ENCODE measurements around the gene COL6A2. TPM values are rescaled to one million over a fixed set of nuclear protein-coding genes. Genes with fewer than 3 reads are reported as not detected.

The COL6A2 gene
- total RNA-seq, 4 donors from 2014 or later: 942 to 1,525 (median 1,202) TPM

- DNase-seq (ENCODE audit: extremely low spot score): no peak
- no peak for TF ChIP-seq EP300 (IDR thresholded peaks at IDR 0.05)
These were observed 57.8 kb downstream of the COL6A2 start, which contains the start of gene FTCD for GRCh38 chr21:46155514-46156377. Gene FTCD, minus strand, starts transcription at chr21:46155579. Its CDS starts 56 bp downstream, at chr21:46155523.

GRCh38 chr21:46156378-46156645, 58.4 kb downstream of the COL6A2 start:
- DNase-seq (ENCODE audit: extremely low spot score): no peak
- peaks cover 0 to 13% (median 0%) of the 10 kb centered on the region in 4 donors for H3K36me3 ChIP-seq
- peaks cover 0 to 15% (median 1%) of the 10 kb centered on the region in 4 donors for H3K27me3 ChIP-seq
- no peak for TF ChIP-seq EP300 (IDR thresholded peaks at IDR 0.05)
- TF ChIP-seq CTCF (IDR thresholded peaks at IDR 0.05): no peak
- TF ChIP-seq POLR2A (IDR thresholded peaks at IDR 0.05; ENCODE audit: low read depth): no peak
- TF ChIP-seq POLR2AphosphoS5 (IDR thresholded peaks at IDR 0.05): no peak
- intact Hi-C loops (cut with DNase I): no loop called here
- no peak overlapping the region for H3K4me3 ChIP-seq
- 88% methylated on average over 7 of the region's 7 CpGs for WGBS
- H3K9me3 ChIP-seq: no peaks in the 10 kb centered on the region
- peaks cover 10 to 18% (median 14%) of the 10 kb centered on the region in 4 donors for H3K4me1 ChIP-seq
- H3K27ac ChIP-seq (replicated peaks in 1 of 4): no peak overlapping the region

More at GRCh38 chr21:46155514-46156377, 57.8 kb downstream of the COL6A2 start, which contains the start of gene FTCD:
- intact Hi-C loops (cut with DNase I): no loop called here
- peaks cover 10 to 18% (median 12%) of the 10 kb centered on the region in 4 donors for H3K4me1 ChIP-seq
- WGBS: 87% methylated on average over 17 of the region's 34 CpGs
- no peaks in the 10 kb centered on the region for H3K9me3 ChIP-seq
- H3K36me3 ChIP-seq: peaks cover 0 to 9% (median 0%) of the 10 kb centered on the region in 4 donors
- H3K27me3 ChIP-seq: peaks cover 0 to 11% (median 0%) of the 10 kb centered on the region in 4 donors
- no peak within 1 kb of the TSS for H3K27ac ChIP-seq (replicated peaks in 1 of 4)
- H3K4me3 ChIP-seq: no peak within 1 kb of the TSS

GRCh38 chr21:46156678-46157077, 58.8 kb downstream of the COL6A2 start:
- Histone ChIP-seq H3K27me3 (peaks cover 0 to 19% (median 2%) of the 10 kb centered on the region in 4 donors), H3K4me1 (peaks cover 10 to 18% (median 16%) of the 10 kb centered on the region in 4 donors), H3K36me3 (peaks cover 0 to 16% (median 0%) of the 10 kb centered on the region in 4 donors), H3K9me3 (no peaks in the 10 kb centered on the region), H3K4me3 (no peak overlapping the region), H3K27ac (replicated peaks in 1 of 4) (no peak overlapping the region)
- intact Hi-C loops (cut with DNase I): no loop called here
- WGBS: 87% methylated on average over 10 of the region's 10 CpGs
- no peak for DNase-seq (ENCODE audit: extremely low spot score)
- no peak for TF ChIP-seq CTCF (IDR thresholded peaks at IDR 0.05)
- TF ChIP-seq POLR2A (IDR thresholded peaks at IDR 0.05; ENCODE audit: low read depth): no peak
- no peak for TF ChIP-seq POLR2AphosphoS5 (IDR thresholded peaks at IDR 0.05)
- no peak for TF ChIP-seq EP300 (IDR thresholded peaks at IDR 0.05)

- Histone ChIP-seq H3K4me3 (no peak overlapping the region), H3K36me3 (peaks cover 0 to 20% (median 0%) of the 10 kb centered on the region in 4 donors), H3K9me3 (no peaks in the 10 kb centered on the region), H3K27ac (replicated peaks in 1 of 4) (no peak overlapping the region), H3K4me1 (peaks cover 10 to 24% (median 16%) of the 10 kb centered on the region in 4 donors), H3K27me3 (peaks cover 0 to 27% (median 2%) of the 10 kb centered on the region in 4 donors)
- no peak for TF ChIP-seq CTCF (IDR thresholded peaks at IDR 0.05)
- TF ChIP-seq EP300 (IDR thresholded peaks at IDR 0.05): no peak
- TF ChIP-seq POLR2A (IDR thresholded peaks at IDR 0.05; ENCODE audit: low read depth): no peak
- TF ChIP-seq POLR2AphosphoS5 (IDR thresholded peaks at IDR 0.05): no peak
- intact Hi-C loops (cut with DNase I): no loop called here
- WGBS: 92% methylated on average over 10 of the region's 12 CpGs
- DNase-seq (ENCODE audit: extremely low spot score): no peak
These were observed 59.6 kb downstream of the COL6A2 start for GRCh38 chr21:46157396-46157986.

- Histone ChIP-seq H3K4me1 (peaks cover 7 to 21% (median 11%) of the 10 kb centered on the region in 4 donors), H3K4me3 (no peak overlapping the region), H3K36me3 (peaks cover 0 to 20% (median 0%) of the 10 kb centered on the region in 4 donors), H3K27ac (replicated peaks in 1 of 4) (no peak overlapping the region), H3K27me3 (peaks cover 0 to 29% (median 2%) of the 10 kb centered on the region in 4 donors), H3K9me3 (no peaks in the 10 kb centered on the region)
- 88% methylated on average over 10 of the region's 15 CpGs for WGBS
- intact Hi-C loops (cut with DNase I): no loop called here
- DNase-seq (ENCODE audit: extremely low spot score): no peak
- no peak for TF ChIP-seq POLR2A (IDR thresholded peaks at IDR 0.05; ENCODE audit: low read depth)
- no peak for TF ChIP-seq EP300 (IDR thresholded peaks at IDR 0.05)
- no peak for TF ChIP-seq CTCF (IDR thresholded peaks at IDR 0.05)
These were observed 60.1 kb downstream of the COL6A2 start for GRCh38 chr21:46157987-46158451.

All from esophagus muscularis mucosa (tissue), 4 donors.